ENCODE data around the gene AARS2. TPM values are rescaled to one million over a fixed set of nuclear protein-coding genes. Genes with fewer than 3 reads are reported as not detected.

AARS2 gene
- total and polyA plus RNA-seq, 10 of the 15 experiments (the other 5 are each of a cell fraction or from before 2014, with no cell fraction given) = 0.71 to 18.3 (median 12.7) TPM

- SMC1A ChIA-PET (ENCODE audit: uncharacterized antibody, unreplicated experiment) = interaction anchor here (2.6 kb wide), 1 partner anchor 26 kb away, joined by 10 read pairs; no protein-coding TSS in a partner anchor
- peak overlapping the region; percentile 66 for H3K4me2 ChIP-seq (ENCODE audit: control insufficient read depth, insufficient read depth)
- no peaks in the 10 kb centered on the region for H3K9me3 ChIP-seq (replicated peaks; ENCODE audit: control insufficient read depth, insufficient read depth, low read length)
- H3K36me3 ChIP-seq (ENCODE audit: control insufficient read depth in 2 of 2, insufficient read depth in 2 of 2, low read length in 1 of 2) = peaks cover 37 to 53% of the 10 kb centered on the region in 2 experiments
- 52% methylated on average over 5 of the region's 6 CpGs for WGBS (ENCODE audit: insufficient coverage, insufficient replicate concordance, low lambda C conversion rate, missing lambda C conversion rate)
- H3K79me2 ChIP-seq (ENCODE audit: control insufficient read depth, insufficient read depth, low read length) = peaks cover 82% of the 10 kb centered on the region
- ATAC-seq = no peak
- RAD21 ChIA-PET (ENCODE audit: unreplicated experiment) = interaction anchor here (1.4 kb wide), 1 partner anchor 12 kb away, joined by 6 read pairs; no protein-coding TSS in a partner anchor
- H3K4me1 ChIP-seq (ENCODE audit: control insufficient read depth, insufficient read depth, low read length) = peaks cover 11% of the 10 kb centered on the region
- no peak for FAIRE-seq
- CTCF ChIA-PET = interaction anchor here (1.0 to 3.0 kb wide), 7 partner anchors 8 to 151 kb away, joined by 3 to 14 read pairs (median 6); no protein-coding TSS in a partner anchor
- H3K9ac ChIP-seq (ENCODE audit: control insufficient read depth, insufficient read depth, low read length) = no peak overlapping the region; the same call in 1 of the 2 replicates
- TF ChIP-seq, protein P1, sequence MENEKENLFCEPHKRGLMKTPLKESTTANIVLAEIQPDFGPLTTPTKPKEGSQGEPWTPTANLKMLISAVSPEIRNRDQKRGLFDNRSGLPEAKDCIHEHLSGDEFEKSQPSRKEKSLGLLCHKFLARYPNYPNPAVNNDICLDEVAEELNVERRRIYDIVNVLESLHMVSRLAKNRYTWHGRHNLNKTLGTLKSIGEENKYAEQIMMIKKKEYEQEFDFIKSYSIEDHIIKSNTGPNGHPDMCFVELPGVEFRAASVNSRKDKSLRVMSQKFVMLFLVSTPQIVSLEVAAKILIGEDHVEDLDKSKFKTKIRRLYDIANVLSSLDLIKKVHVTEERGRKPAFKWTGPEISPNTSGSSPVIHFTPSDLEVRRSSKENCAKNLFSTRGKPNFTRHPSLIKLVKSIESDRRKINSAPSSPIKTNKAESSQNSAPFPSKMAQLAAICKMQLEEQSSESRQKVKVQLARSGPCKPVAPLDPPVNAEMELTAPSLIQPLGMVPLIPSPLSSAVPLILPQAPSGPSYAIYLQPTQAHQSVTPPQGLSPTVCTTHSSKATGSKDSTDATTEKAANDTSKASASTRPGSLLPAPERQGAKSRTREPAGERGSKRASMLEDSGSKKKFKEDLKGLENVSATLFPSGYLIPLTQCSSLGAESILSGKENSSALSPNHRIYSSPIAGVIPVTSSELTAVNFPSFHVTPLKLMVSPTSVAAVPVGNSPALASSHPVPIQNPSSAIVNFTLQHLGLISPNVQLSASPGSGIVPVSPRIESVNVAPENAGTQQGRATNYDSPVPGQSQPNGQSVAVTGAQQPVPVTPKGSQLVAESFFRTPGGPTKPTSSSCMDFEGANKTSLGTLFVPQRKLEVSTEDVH (IDR thresholded peaks at IDR 0.05; ENCODE audit: low read depth, partially characterized antibody) = no peak
- TF ChIP-seq ASH2L (IDR thresholded peaks at IDR 0.05; ENCODE audit: borderline replicate concordance, low read depth) = no peak
- TF ChIP-seq SMAD5 (IDR thresholded peaks at IDR 0.05; ENCODE audit: low read depth) = 0 out of 2 replicates have a peak, but pooled peaks have one; percentile 18
- BruUV-seq (replicated peaks) = TSS peak; percentile 49
- POLR2A ChIA-PET = interaction anchor here (1.9 to 6.3 kb wide), 4 partner anchors 10 to 14 kb away, joined by 4 to 131 read pairs (median 7); partner anchors contain the start of gene SLC35B2
- H3K27me3 ChIP-seq (replicated peaks in 1 of 2; ENCODE audit: control insufficient read depth in 2 of 2, insufficient read depth in 2 of 2, low read length in 1 of 2) = no peaks in the 10 kb centered on the region
- intact Hi-C loops (cut with micrococcal nuclease; ENCODE audit: unreplicated experiment) = no loop called here
- H2AFZ ChIP-seq (ENCODE audit: control insufficient read depth, low read depth, low read length) = no peak overlapping the region
- no peak overlapping the region for H3K27ac ChIP-seq (ENCODE audit: control insufficient read depth, insufficient read depth)
- DNase-seq (ENCODE audit: low read depth, low spot score) = no peak
- H4K20me1 ChIP-seq (ENCODE audit: control insufficient read depth, insufficient read depth) = peaks cover 11% of the 10 kb centered on the region; the same call in 1 of the 2 replicates
- in situ Hi-C loops (cut with MboI) = no loop called here
- peak overlapping the region; percentile 95 for H3K4me3 ChIP-seq
Observed at GRCh38 chr6:44250067-44250717, 63.0 kb downstream of the AARS2 start.

MicroRNA genes within 50 kb of the gene (microRNA counts, 767-probe panel; counts per million panel counts)
- 1,512 counts per million, percentile 58 among the panel's probes with 10 or more counts for microRNA hsa-miR-4647

Other genes with a start within 250 kb of the AARS2 start
Only the 7 nearest of the 11 such genes appear.
- 54.7 and 63.9 TPM in 2 replicates for gene SLC29A1, start 89.8 kb downstream of the AARS2 start, total RNA-seq (2014; rRNA removed)
- 33.2 and 34.6 TPM in 2 replicates for gene SLC29A1, start 89.8 kb downstream of the AARS2 start, total RNA-seq (2014; rRNA removed; fragmentation: Illumina TruSeq; extraction: Trizol)
- 71.7 and 79.5 TPM in 2 replicates for gene SLC29A1, start 89.8 kb downstream of the AARS2 start, total RNA-seq (2021)
- 64.1 and 132 TPM in 2 replicates for gene SLC29A1, start 89.8 kb downstream of the AARS2 start, polyA plus RNA-seq (2011; rRNA removed)
- gene SLC29A1, start 89.8 kb downstream of the AARS2 start, polyA plus RNA-seq (2014; fragmentation: Illumina TruSeq; extraction: Trizol) = 64.8 and 111 TPM in 2 replicates
- 10 to 100 TPM in 1 of 2 experiments, 1 to 10 TPM in 1; 10.0 to 15.7 TPM for gene SLC29A1, start 89.8 kb downstream of the AARS2 start, polyA plus RNA-seq (2014; fragmentation: Nextera tagmentation; extraction: Ambion mirVana)
- gene SLC29A1, start 89.8 kb downstream of the AARS2 start, polyA plus RNA-seq (2014; rRNA removed) = 120 and 121 TPM in 2 replicates
- 100 to 1,000 TPM; 107 to 111 TPM for gene SLC29A1, start 89.8 kb downstream of the AARS2 start, polyA plus RNA-seq (2016; fragmentation: Nextera tagmentation; extraction: Ambion mirVana)
- gene HSP90AB1, start 66.2 kb downstream of the AARS2 start, total RNA-seq (2014; rRNA removed) = 1,125 and 1,245 TPM in 2 replicates
- gene HSP90AB1, start 66.2 kb downstream of the AARS2 start, total RNA-seq (2014; rRNA removed; fragmentation: Illumina TruSeq; extraction: Trizol) = 1,212 and 1,260 TPM in 2 replicates
- 1,166 and 1,167 TPM in 2 replicates for gene HSP90AB1, start 66.2 kb downstream of the AARS2 start, total RNA-seq (2021)
- 1,290 and 1,505 TPM in 2 replicates for gene HSP90AB1, start 66.2 kb downstream of the AARS2 start, polyA plus RNA-seq (2011; rRNA removed)
- 1,676 and 1,846 TPM in 2 replicates for gene HSP90AB1, start 66.2 kb downstream of the AARS2 start, polyA plus RNA-seq (2014; fragmentation: Illumina TruSeq; extraction: Trizol)
- 1,000 to 10,000 TPM; 1,089 to 1,682 TPM for gene HSP90AB1, start 66.2 kb downstream of the AARS2 start, polyA plus RNA-seq (2014; fragmentation: Nextera tagmentation; extraction: Ambion mirVana)
- 960 and 988 TPM in 2 replicates for gene HSP90AB1, start 66.2 kb downstream of the AARS2 start, polyA plus RNA-seq (2014; rRNA removed)
- gene HSP90AB1, start 66.2 kb downstream of the AARS2 start, polyA plus RNA-seq (2016; fragmentation: Nextera tagmentation; extraction: Ambion mirVana) = 1,000 to 10,000 TPM; 1,078 to 1,109 TPM
- gene SLC35B2, start 55.8 kb downstream of the AARS2 start, total RNA-seq (2014; rRNA removed) = 34.1 and 35.1 TPM in 2 replicates
- gene SLC35B2, start 55.8 kb downstream of the AARS2 start, total RNA-seq (2014; rRNA removed; fragmentation: Illumina TruSeq; extraction: Trizol) = 24.3 and 25.1 TPM in 2 replicates
- gene SLC35B2, start 55.8 kb downstream of the AARS2 start, total RNA-seq (2021) = 33.5 and 35.8 TPM in 2 replicates
- 19.7 and 32.2 TPM in 2 replicates for gene SLC35B2, start 55.8 kb downstream of the AARS2 start, polyA plus RNA-seq (2011; rRNA removed)
- gene SLC35B2, start 55.8 kb downstream of the AARS2 start, polyA plus RNA-seq (2014; fragmentation: Illumina TruSeq; extraction: Trizol) = 23.9 and 35.2 TPM in 2 replicates
- gene SLC35B2, start 55.8 kb downstream of the AARS2 start, polyA plus RNA-seq (2014; fragmentation: Nextera tagmentation; extraction: Ambion mirVana) = 10 to 100 TPM; 11.3 to 14.9 TPM
- gene SLC35B2, start 55.8 kb downstream of the AARS2 start, polyA plus RNA-seq (2014; rRNA removed) = 45.2 and 45.4 TPM in 2 replicates
- gene SLC35B2, start 55.8 kb downstream of the AARS2 start, polyA plus RNA-seq (2016; fragmentation: Nextera tagmentation; extraction: Ambion mirVana) = 10 to 100 TPM; 39.5 to 40.8 TPM
- 45.1 and 47.0 TPM in 2 replicates for gene NFKBIE, start 47.8 kb downstream of the AARS2 start, total RNA-seq (2014; rRNA removed)
- 39.5 and 43.2 TPM in 2 replicates for gene NFKBIE, start 47.8 kb downstream of the AARS2 start, total RNA-seq (2014; rRNA removed; fragmentation: Illumina TruSeq; extraction: Trizol)
- 53.6 and 57.0 TPM in 2 replicates for gene NFKBIE, start 47.8 kb downstream of the AARS2 start, total RNA-seq (2021)
- 106 and 126 TPM in 2 replicates for gene NFKBIE, start 47.8 kb downstream of the AARS2 start, polyA plus RNA-seq (2011; rRNA removed)
- 34.5 and 38.1 TPM in 2 replicates for gene NFKBIE, start 47.8 kb downstream of the AARS2 start, polyA plus RNA-seq (2014; fragmentation: Illumina TruSeq; extraction: Trizol)
- 10 to 100 TPM; 10.4 to 26.0 TPM for gene NFKBIE, start 47.8 kb downstream of the AARS2 start, polyA plus RNA-seq (2014; fragmentation: Nextera tagmentation; extraction: Ambion mirVana)
- gene NFKBIE, start 47.8 kb downstream of the AARS2 start, polyA plus RNA-seq (2014; rRNA removed) = 52.4 and 60.3 TPM in 2 replicates
- 10 to 100 TPM; 30.4 to 30.6 TPM for gene NFKBIE, start 47.8 kb downstream of the AARS2 start, polyA plus RNA-seq (2016; fragmentation: Nextera tagmentation; extraction: Ambion mirVana)
- under 0.01 TPM in 1 of 2 replicates, not detected in the other for gene TMEM151B, start 42.9 kb downstream of the AARS2 start, total RNA-seq (2014; rRNA removed)
- gene TMEM151B, start 42.9 kb downstream of the AARS2 start, total RNA-seq (2014; rRNA removed; fragmentation: Illumina TruSeq; extraction: Trizol) = not detected in 2 replicates
- gene TMEM151B, start 42.9 kb downstream of the AARS2 start, total RNA-seq (2021) = not detected in 2 replicates
- 0.13 and 0.19 TPM in 2 replicates for gene TMEM151B, start 42.9 kb downstream of the AARS2 start, polyA plus RNA-seq (2011; rRNA removed)
- gene TMEM151B, start 42.9 kb downstream of the AARS2 start, polyA plus RNA-seq (2014; fragmentation: Illumina TruSeq; extraction: Trizol) = 0.04 TPM in 1 of 2 replicates, not detected in the other
- not detected for gene TMEM151B, start 42.9 kb downstream of the AARS2 start, polyA plus RNA-seq (2014; fragmentation: Nextera tagmentation; extraction: Ambion mirVana)
- 0.01 and 0.08 TPM in 2 replicates for gene TMEM151B, start 42.9 kb downstream of the AARS2 start, polyA plus RNA-seq (2014; rRNA removed)
- gene TMEM151B, start 42.9 kb downstream of the AARS2 start, polyA plus RNA-seq (2016; fragmentation: Nextera tagmentation; extraction: Ambion mirVana) = under 1 TPM in 1 of 2 experiments, not detected in 1; 0.05 TPM
- not detected in 2 replicates for gene SPATS1, start 29.3 kb upstream of the AARS2 start, total RNA-seq (2014; rRNA removed)
- gene SPATS1, start 29.3 kb upstream of the AARS2 start, total RNA-seq (2014; rRNA removed; fragmentation: Illumina TruSeq; extraction: Trizol) = not detected in 2 replicates
- gene SPATS1, start 29.3 kb upstream of the AARS2 start, total RNA-seq (2021) = not detected in 2 replicates
- 0.12 TPM in 1 of 2 replicates, not detected in the other for gene SPATS1, start 29.3 kb upstream of the AARS2 start, polyA plus RNA-seq (2011; rRNA removed)
- not detected in 2 replicates for gene SPATS1, start 29.3 kb upstream of the AARS2 start, polyA plus RNA-seq (2014; fragmentation: Illumina TruSeq; extraction: Trizol)
- not detected for gene SPATS1, start 29.3 kb upstream of the AARS2 start, polyA plus RNA-seq (2014; fragmentation: Nextera tagmentation; extraction: Ambion mirVana)
- not detected in 2 replicates for gene SPATS1, start 29.3 kb upstream of the AARS2 start, polyA plus RNA-seq (2014; rRNA removed)
- gene SPATS1, start 29.3 kb upstream of the AARS2 start, polyA plus RNA-seq (2016; fragmentation: Nextera tagmentation; extraction: Ambion mirVana) = not detected
- 15.7 and 17.9 TPM in 2 replicates for gene CDC5L, start 74.4 kb upstream of the AARS2 start, total RNA-seq (2014; rRNA removed)
- 27.7 and 29.4 TPM in 2 replicates for gene CDC5L, start 74.4 kb upstream of the AARS2 start, total RNA-seq (2014; rRNA removed; fragmentation: Illumina TruSeq; extraction: Trizol)
- 17.3 and 18.0 TPM in 2 replicates for gene CDC5L, start 74.4 kb upstream of the AARS2 start, total RNA-seq (2021)
- gene CDC5L, start 74.4 kb upstream of the AARS2 start, polyA plus RNA-seq (2011; rRNA removed) = 21.4 and 31.2 TPM in 2 replicates
- gene CDC5L, start 74.4 kb upstream of the AARS2 start, polyA plus RNA-seq (2014; fragmentation: Illumina TruSeq; extraction: Trizol) = 23.8 and 28.9 TPM in 2 replicates
- gene CDC5L, start 74.4 kb upstream of the AARS2 start, polyA plus RNA-seq (2014; fragmentation: Nextera tagmentation; extraction: Ambion mirVana) = 10 to 100 TPM; 14.9 to 18.4 TPM
- 9.9 and 13.2 TPM in 2 replicates for gene CDC5L, start 74.4 kb upstream of the AARS2 start, polyA plus RNA-seq (2014; rRNA removed)
- 10 to 100 TPM; 19.3 to 20.4 TPM for gene CDC5L, start 74.4 kb upstream of the AARS2 start, polyA plus RNA-seq (2016; fragmentation: Nextera tagmentation; extraction: Ambion mirVana)